ENCODE data around the gene NEU1.
A peak's percentile ranks its signal among the peaks of the same experiment; 100 is the strongest.

- no peak for TF ChIP-seq CREB1 (IDR thresholded peaks at IDR 0.05; ENCODE audit: low read depth)
- no peak for TF ChIP-seq YY1 (IDR thresholded peaks at IDR 0.05; ENCODE audit: low read depth)
- no peak for TF ChIP-seq EGR1 (IDR thresholded peaks at IDR 0.05)
- TF ChIP-seq EP300 (IDR thresholded peaks at IDR 0.05; ENCODE audit: borderline replicate concordance): no peak
- TF ChIP-seq NFIC (IDR thresholded peaks at IDR 0.05): peak; percentile 61
- peak; percentile 35 for TF ChIP-seq MAX (IDR thresholded peaks at IDR 0.05)
- TF ChIP-seq RAD21 (IDR thresholded peaks at IDR 0.05; ENCODE audit: low read depth): no peak
- no peak for TF ChIP-seq TEAD4 (IDR thresholded peaks at IDR 0.05)
- no peak for TF ChIP-seq FOXM1 (IDR thresholded peaks at IDR 0.05; ENCODE audit: borderline replicate concordance, low read depth)
- peak; percentile 18; the same call in 1 of the 2 replicates for TF ChIP-seq TAF1 (IDR thresholded peaks at IDR 0.05; ENCODE audit: low read depth)
- TF ChIP-seq ZBTB7A (IDR thresholded peaks at IDR 0.05; ENCODE audit: low read depth): no peak
- TF ChIP-seq CEBPB (IDR thresholded peaks at IDR 0.05): no peak
- no peak for TF ChIP-seq TCF12 (IDR thresholded peaks at IDR 0.05; ENCODE audit: low read depth)
- TF ChIP-seq REST (IDR thresholded peaks at IDR 0.05; ENCODE audit: low read depth): no peak
These were observed 35.8 kb downstream of the NEU1 start for GRCh38 chr6:31826793-31827285.

All from Ishikawa (cell line).